ENCODE measurements around the gene IFT52.
A peak's percentile ranks its signal among the peaks of the same experiment; 100 is the strongest.

IFT52 gene

DNA sequence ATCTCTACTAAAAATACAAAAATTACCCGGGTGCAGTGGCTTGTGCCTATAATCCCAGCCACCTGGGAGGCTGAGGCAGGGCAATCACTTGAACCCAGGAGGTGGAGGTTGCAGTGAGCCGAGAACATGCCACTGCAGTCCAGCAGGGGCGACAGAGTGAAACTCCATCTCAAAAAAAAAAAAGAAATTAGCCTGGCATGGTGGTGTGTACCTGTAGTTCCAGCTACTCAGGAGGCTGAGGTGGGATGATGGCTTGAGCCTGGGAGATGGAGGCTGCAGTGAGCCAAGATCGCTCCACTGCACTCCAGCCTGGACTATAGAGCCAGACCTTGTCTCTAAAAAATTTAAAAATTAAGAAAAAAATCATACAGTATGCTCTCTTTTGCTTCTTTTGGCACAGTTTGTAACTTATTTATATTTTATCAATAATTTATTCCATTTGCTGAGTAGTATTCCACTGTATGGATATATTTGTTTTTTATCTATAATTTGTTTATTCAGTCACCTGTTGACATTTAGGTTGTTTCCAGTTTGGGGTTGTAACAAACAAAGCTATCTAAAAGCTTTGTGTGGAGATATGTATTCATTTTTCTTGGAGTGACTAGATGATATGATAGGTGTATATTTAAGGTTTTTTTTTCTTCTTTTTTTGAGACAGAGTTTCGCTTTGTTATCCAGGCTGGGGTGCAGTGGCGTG lies 68.1 kb downstream of the IFT52 start:
- no peak for DNase-seq (ENCODE audit: low read depth)
- H3K4me3 ChIP-seq (ENCODE audit: low read depth, low read length): no peak overlapping the region
- TF ChIP-seq, protein P1, sequence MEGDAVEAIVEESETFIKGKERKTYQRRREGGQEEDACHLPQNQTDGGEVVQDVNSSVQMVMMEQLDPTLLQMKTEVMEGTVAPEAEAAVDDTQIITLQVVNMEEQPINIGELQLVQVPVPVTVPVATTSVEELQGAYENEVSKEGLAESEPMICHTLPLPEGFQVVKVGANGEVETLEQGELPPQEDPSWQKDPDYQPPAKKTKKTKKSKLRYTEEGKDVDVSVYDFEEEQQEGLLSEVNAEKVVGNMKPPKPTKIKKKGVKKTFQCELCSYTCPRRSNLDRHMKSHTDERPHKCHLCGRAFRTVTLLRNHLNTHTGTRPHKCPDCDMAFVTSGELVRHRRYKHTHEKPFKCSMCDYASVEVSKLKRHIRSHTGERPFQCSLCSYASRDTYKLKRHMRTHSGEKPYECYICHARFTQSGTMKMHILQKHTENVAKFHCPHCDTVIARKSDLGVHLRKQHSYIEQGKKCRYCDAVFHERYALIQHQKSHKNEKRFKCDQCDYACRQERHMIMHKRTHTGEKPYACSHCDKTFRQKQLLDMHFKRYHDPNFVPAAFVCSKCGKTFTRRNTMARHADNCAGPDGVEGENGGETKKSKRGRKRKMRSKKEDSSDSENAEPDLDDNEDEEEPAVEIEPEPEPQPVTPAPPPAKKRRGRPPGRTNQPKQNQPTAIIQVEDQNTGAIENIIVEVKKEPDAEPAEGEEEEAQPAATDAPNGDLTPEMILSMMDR (IDR thresholded peaks at IDR 0.05; ENCODE audit: control insufficient read depth, extremely low read depth, insufficient read depth): no peak

GRCh38 chr20:43662943-43663655 lies 72.4 kb downstream of the IFT52 start:
- DNase-seq (ENCODE audit: low read depth): no peak

GRCh38 chr20:43665466-43666176 lies 74.9 kb downstream of the IFT52 start:
- DNase-seq (ENCODE audit: low read depth): no peak
- H3K4me3 ChIP-seq (ENCODE audit: low read depth, low read length): no peak overlapping the region
- TF ChIP-seq, protein P1 (IDR thresholded peaks at IDR 0.05; ENCODE audit: control insufficient read depth, extremely low read depth, insufficient read depth): no peak

More at GRCh38 chr20:43662943-43663655, 72.4 kb downstream of the IFT52 start:
- TF ChIP-seq, protein P1 (IDR thresholded peaks at IDR 0.05; ENCODE audit: control insufficient read depth, extremely low read depth, insufficient read depth): no peak
- no peak overlapping the region for H3K4me3 ChIP-seq (ENCODE audit: low read depth, low read length)

- TF ChIP-seq, protein P1 (IDR thresholded peaks at IDR 0.05; ENCODE audit: control insufficient read depth, extremely low read depth, insufficient read depth): no peak
- peak; percentile 15 for DNase-seq (ENCODE audit: low read depth)
Measured at GRCh38 chr20:43666376-43667328, 75.9 kb downstream of the IFT52 start, which contains the start of gene MYBL2. Gene MYBL2 (plus strand): TSS chr20:43667114. CDS start chr20:43667284, 170 bp downstream.

DNA sequence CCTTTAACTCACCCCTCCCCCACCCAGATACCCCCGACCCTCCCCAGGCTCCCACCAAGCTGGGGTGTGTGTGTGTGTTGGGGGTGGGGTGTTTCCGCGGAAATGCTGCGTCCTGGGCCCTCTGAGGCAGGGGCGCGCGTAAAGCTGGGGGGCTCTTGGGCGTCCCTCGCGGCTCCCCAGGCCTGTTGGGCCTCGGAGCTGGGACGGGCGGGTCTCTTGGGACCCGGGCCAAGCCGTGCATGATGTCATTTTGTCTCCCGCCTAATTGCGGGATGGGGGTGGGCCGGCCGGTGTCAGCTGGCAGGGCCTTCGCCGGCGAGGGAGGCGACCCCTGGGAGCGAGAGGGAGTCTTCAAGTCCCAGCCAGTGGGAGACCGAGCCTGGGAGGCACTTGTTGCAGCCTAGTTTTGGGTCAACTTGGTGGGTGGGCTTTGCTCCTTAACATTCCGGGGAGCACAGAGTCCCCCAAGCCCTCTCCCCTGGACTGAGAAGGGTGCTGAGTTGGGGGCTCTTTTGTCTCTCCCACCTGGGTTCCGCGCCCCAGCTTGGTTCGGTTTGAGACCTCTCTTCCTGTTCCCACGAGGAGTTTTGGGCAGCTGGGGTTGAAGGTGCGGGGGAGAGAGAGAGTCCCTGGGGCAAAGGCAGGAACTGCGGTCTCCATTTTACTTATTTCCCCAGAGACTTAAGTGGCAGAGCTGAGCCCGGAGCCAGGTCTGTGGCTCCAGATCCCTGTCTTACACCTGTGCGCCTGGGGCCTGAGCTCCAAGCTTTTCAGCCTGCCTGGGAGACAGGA lies 76.8 kb downstream of the IFT52 start:
- no peak for DNase-seq (ENCODE audit: low read depth)
- TF ChIP-seq, protein P1 (IDR thresholded peaks at IDR 0.05; ENCODE audit: control insufficient read depth, extremely low read depth, insufficient read depth): no peak

More at GRCh38 chr20:43666376-43667328, 75.9 kb downstream of the IFT52 start, which contains the start of gene MYBL2:
- H3K4me3 ChIP-seq (ENCODE audit: low read depth, low read length): peak within 1 kb of the TSS; percentile 59

More for the DNA sequence above, 76.8 kb downstream of the IFT52 start:
- H3K4me3 ChIP-seq (ENCODE audit: low read depth, low read length): peak overlapping the region; percentile 59

Measured in LNCaP clone FGC (cell line).